HG02852 (cell line): ENCODE results near the gene CSTA.

Source experiments
- ATAC-seq: cut with Tn5 transposase; IDR thresholded peaks from one replicate; pipeline ENCODE4 v1.9.1; 2021; ENCODE audit warnings: mild to moderate bottlenecking, moderate library complexity; ENCODE audit not compliant: unreplicated experiment

Gene CSTA

DNA sequence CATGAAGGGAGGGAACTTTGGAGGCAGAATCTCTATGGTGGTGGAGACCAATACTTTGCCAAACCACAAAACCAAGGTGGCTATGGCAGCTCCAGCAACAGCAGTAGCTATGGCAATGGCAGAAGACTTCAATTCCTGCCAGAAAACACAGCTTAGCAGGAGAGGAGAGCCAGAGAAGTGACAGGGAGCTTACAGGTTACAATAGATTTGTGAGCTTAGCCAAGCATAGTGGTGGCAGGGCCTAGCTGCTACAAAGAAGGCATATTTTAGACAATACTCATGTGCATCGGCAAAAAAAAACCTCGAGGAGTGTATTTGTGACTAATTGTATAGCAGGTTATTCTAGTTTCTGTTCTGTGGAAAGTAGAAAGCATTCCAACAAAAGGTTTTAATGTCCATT lies 6.4 kb upstream of the CSTA start:
- no peak for ATAC-seq

DNA sequence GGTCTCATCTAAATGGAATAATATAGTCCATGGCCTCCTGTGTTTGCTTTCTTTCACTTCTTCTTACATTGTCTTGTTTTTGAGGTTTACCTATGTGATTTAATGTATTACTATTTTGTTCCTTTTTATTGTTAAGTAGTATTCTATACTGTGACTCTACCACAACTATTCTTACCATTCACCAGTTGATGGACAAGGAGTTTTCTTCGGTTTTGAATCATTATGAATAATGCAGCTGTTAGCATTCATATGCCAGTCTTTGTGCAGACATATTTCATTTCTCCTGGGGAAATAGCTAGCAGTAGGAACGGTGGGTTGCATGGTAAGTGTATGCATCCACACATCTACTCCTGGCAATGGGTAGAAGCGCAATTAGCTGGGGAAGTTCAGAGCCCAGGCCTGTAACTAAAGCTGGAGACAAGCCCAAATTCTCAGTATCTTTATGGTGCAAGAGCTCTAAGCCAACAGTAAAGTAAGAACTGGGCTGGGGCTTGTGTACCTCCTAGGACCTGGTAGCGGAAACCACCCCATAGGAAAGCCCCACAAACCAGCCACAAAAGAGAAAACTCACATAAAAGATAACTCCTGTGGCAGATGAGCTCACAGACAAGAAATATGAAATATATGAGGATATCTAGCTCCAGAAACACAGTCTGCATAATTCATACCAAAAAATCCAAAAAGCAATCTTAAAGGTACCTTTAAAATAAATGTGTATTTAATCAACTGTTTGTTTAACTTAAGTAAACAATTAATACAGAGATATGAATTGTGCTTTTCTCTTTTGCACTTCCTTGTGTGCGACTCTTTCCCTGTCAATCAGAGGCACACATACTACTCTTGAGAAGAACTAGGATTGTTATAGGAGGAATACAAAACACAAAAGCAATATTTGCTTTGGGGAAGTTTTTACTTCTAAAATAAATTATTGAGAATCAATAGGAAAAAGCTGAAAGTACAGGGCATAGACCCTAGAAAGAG lies 2.7 kb upstream of the CSTA start:
- ATAC-seq = peak; percentile 79

DNA sequence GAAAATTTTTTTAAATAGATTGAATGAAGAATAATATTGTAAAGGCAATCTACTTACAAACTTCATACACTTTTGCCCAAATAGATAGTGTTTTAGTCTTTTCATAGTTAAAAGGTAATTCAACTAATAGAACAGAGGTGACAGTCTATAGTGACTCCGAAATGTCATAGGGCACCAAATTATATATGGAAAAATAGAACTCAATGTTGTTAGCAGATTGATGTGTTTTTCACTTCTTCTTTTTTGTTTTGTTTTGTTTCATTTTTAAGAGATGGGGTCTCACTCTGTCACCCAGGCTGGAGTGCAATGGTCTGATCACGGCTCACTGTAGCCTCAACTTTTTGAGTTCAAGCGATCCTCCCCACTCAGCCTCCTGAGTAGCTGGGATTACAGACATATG lies 721 bp downstream of the CSTA start:
- no peak for ATAC-seq

DNA sequence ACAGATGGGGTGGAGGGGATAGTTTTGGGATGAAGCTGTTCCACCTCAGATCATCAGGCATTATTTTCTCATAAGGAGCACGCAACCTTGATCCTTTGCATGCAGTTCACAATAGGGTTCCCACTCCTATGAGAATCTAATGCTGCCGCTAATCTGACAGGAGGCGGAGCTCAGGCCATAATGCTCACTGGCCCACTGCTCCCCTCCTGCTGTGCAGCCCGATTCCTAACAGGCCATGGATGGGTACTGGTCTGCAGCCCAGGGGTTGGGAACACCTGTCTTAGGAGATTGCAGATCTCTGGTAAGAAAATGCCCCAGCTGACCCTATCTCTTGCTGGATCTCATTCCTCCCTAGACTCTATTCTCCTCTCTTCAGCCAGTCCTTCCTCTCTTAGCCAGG lies 6.8 kb downstream of the CSTA start:
- no peak for ATAC-seq

DNA sequence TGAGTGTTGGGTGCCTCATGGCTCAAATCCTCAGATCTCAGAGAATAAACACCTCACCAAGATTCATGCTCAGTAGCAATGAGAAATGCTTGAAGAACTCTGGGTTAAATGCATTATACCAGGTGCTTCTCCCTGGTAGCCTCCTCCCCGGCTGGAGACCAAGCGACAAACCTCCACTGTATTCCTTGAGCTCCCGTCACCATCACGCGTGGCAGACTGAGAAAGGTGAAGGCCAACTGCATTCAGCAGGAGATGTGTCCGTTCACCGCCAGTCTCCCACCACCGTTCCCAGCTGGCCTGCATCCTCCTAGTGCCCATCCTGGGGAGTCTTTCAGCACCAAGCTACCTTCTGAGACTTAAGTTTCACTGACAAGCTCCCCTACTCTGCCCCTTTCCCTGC lies 7.5 kb downstream of the CSTA start:
- ATAC-seq = no peak

DNA sequence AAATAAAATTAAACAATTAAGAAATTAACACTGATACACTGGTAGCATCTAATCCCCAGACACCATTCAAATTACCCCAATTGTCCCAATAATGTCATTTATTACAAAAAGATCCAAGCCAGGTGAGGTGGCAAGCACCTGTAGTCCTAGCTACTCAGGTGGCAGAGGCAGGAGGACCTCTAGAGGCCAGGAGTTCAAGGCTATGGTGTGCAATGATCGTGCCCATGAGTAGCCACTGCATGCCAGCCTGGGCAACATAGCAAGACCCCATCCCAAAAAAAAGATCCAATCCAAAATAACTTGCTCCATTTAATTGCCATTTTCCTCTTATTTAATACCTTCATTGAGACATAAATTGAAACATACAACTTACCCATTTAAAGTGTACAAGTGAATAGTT lies 17.8 kb downstream of the CSTA start:
- ATAC-seq = no peak

DNA sequence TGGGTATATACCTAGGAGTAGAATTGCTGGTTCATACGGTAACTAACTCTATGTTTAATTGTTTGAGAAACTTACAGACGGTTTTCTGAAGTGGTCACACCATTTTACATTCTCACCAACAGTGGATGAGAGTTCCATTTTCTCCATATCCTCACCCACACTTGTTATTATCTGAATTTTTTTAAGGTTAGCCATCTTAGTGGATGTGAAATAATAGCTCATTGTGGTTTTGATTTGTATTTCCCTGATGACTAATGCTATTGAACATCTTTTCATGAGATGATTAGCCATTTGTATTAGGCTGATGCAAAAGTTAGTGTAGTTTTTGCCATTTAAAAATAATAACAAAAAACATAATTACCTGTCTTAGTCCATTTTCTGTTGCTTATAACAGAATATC lies 18.6 kb downstream of the CSTA start:
- ATAC-seq = no peak

DNA sequence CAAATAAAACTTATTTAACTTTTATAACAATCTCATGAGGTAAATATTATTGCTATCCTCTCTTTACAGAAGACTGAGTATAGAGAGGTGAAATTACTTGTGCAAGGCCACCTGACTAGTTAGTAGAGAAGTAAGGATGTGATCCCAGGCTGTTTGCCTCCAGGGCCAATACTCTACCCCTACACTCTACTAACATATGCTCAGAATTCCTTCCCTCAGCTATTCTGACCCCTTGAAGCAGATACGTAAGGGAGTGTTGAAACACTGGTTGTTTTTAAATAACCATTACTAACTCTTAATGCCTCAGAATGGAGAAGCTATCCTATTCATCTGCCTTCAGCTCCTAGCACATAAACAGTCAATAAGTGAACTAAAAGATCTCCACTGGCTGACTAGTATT lies 24.1 kb downstream of the CSTA start:
- no peak for ATAC-seq

DNA sequence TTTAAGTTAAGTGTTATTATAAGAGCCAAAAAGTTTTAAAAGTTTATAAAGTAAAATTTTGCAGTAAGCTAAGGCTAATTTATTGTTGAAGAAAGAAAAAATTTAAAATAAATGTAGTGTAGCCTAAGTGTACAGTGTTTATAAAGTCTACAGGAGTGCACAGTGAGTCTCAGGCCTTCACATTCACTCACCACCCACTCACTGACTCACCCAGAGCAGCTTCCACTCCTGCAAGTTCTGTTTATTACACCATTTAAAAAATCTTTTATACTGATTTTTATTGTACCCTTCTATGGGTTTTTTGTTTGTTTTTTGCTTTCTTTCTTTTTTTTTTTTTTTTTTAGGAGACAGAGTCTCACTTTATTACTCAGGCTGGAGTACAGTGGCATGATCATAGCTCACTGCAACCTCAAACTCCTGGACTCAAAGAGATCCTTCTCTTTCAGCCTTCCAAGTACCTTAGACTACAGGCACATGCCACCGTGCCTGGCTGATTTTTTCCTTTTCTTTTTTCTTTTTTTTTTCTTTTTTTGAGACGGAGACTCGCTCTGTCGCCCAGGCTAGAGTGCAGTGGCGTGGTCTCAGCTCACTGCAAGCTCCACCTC lies 25.9 kb downstream of the CSTA start:
- no peak for ATAC-seq

DNA sequence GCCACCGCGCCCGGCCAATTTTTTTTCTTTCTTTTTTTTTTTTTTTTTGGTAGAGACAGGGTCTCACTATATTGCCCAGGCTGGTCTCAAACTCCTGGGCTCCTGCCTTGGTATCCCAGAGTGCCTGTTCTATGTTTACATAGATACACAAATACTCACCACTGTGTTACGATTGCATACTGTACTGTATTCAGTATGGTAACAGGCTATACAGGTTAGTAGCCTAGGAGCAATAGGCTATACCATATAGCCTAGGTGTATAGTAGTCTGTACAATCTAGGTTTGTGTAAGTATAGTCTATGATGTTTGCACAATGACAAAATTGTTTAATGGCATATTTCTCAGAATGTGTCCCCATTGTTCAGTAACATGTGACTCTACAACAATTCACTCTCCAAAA lies 26.6 kb downstream of the CSTA start:
- no peak for ATAC-seq

DNA sequence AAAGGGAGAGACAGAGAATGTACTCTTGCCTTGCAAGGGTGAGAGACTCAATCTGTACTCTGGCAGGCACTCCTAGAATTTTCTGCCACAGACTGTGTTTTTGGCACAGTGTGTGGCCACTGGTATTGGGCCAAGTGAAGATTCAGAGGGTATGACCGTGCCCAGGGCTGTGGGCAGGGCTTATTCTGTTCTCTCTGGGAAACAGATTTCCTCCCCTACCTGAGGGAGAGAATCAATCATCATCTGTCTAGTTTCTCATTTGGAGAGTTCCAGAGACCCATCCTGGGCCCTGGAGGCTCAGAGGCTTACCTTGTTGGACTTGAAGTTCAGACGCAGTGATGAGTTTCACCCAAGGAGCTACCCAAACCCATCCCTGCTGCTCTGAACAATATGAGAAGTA lies 28.2 kb downstream of the CSTA start:
- no peak for ATAC-seq

DNA sequence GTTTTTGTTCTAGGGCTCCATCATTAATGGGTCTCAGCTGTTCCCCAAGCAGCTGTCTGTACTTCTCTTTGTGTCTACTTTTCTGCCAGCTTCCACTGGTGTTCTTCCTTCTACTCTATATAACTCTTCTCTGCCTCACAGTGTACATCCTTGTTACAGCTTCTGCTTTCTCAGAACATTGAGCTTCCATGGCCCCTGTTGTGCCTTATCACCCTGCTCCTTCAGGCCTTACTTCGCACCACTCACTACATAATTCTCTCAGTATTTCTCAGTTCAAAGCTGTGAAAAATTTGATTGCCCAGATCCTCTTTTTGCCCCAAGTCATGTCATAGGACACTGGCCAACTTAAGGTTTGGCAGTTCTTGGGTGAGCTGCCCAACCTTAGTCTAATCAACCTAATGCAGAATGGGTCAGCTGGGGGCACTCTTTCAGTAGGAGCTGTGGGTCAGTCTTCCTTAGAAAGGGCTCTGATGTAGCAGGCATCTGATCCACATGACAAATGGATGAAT lies 28.9 kb downstream of the CSTA start:
- ATAC-seq = no peak

DNA sequence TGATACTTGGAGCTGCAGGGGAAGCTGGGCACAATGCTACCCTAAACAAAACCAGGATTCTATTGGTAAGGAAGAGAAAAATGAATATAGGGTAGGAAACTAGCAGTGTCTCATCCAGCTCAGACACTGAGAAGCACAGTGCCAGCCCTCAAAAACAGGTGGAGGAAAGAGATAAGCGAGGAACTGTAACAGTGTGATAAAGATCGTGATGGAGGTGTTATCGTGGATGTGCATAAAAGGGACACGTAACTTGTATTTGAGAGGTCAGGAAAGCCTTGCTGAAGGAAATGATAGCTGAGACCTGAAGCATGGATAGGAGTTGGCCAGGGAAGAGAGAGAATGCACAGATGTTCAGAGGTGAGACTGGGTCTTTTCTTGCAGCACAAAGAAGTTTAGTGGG lies 30.6 kb downstream of the CSTA start:
- no peak for ATAC-seq

DNA sequence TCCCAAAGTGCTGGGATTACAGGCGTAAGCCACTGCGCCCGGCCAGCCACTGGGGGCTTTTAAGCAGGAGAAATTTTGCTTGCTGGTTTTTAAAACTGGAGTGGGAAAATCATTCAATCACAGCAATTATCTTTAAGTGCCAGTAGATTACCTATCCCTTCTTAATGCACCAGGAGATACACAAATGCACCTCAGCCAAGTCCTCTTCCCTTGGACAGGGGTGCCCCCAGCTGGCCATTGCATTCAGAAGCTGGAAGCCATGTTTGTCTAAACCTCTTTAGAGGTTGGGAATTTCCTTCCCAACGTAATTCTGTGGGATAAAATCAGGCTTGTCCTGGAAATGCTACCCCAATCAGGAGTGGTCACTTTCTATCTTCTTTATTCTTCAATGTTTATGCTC lies 31.4 kb downstream of the CSTA start:
- no peak for ATAC-seq

DNA sequence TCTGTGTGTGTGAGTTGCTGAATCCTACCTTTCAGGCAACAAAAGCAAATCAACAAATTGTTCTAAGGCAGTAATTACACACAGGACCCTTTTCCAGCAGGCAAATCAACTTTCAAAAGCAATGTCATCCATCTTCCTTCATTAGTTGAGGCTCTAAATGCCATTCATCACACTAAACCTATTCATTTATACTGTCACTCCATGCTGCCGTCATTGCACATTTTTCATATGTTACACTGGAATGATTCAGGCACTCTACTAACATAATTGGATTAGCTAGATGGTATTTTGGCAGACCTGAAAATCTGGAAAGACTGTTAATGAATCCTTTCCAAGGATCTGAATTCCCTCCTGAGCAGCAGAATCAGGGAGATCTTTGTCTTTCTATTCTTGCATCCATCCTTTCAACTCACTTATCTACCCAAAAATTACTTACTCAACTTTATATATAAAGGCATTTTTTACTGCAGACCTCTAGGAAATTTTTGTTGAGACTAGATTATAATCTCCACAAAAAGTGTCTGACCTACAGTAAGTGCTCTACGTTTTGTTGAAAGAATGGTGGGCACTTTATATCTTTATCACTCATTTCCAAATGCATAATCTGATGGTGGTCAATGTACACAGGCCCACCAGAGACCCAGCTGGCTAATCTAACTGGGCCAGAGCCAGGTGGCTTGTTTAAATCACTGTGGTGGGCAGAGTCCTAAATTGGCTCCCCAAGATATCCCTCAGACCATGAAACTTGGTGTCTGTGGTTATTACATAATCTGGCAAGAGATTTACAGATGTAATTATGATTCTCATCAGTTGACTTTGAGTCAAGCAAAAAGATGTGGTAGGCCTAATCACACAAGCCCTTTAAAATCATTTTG lies 33.0 kb downstream of the CSTA start:
- ATAC-seq = no peak

DNA sequence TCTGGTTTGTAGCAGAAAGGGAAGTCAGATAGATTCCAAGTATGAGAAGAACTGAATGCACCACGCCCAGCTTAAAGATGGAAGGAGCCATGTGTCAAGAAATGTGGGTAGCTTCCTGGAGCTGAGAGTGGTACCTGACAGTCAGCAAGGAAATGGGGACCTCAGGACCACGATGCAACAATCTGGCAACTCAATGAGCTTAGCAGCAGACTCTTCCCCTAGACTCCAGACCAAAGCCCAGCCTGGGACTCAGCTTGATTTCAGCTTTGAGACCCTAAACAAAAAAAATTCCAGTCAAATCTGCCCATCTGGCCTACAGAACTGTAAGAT lies 33.6 kb downstream of the CSTA start:
- ATAC-seq = no peak

DNA sequence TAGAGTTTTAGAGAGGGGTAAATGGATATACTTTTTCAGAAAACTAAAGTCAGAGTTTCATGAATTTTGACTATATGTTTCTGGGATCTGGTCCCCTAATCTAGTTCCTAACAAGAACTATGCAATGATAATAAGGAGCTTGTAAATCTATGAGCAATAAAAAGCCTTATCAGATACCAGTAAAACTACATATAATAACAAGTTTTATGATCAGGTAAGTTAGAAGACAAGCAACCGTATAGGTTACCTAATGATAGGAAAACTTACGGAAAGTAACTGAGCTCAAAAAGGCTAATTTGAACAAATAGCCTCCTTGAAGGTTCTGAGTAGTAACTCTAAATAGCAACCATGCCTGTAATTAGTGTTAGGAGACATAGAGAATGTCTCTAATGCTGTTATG lies 37.0 kb downstream of the CSTA start:
- ATAC-seq = no peak

DNA sequence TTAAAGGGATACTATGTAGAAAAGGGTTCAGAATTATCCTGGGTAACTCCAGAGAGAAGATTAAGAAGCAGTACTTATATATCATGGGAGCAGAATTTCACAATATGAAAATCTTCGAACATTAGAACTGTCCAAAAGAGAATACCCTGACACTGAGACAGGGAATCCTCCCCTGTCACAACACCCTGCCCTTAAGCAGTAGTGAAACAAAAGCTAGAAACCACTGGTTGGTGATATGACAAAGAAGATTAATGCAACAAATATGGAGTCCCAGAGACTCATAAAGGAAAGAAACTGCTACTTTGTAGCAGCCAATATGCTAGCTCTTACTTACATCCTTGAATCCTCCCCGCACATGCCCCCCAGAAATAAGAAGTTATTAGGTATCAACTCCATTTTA lies 39.4 kb downstream of the CSTA start:
- no peak for ATAC-seq

DNA sequence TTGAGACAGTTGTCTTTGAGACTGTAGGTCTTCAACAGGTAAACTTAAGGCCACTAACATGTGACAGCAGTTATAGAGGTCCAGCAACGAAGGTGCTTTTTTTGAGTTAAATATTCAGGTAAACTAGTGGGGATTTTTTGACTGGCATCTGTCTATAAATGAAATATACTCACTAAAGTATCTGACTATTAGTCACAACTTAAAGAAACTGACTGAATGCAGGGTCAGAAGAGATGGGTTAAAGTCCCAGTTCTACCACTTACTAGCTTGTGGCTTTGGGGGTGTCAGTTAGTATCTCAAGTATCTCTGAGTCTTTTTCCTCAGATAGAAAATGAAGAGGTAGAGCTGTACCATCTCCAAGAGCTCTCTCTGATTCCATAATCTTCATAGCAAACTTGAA lies 40.0 kb downstream of the CSTA start:
- peak; percentile 49 for ATAC-seq

DNA sequence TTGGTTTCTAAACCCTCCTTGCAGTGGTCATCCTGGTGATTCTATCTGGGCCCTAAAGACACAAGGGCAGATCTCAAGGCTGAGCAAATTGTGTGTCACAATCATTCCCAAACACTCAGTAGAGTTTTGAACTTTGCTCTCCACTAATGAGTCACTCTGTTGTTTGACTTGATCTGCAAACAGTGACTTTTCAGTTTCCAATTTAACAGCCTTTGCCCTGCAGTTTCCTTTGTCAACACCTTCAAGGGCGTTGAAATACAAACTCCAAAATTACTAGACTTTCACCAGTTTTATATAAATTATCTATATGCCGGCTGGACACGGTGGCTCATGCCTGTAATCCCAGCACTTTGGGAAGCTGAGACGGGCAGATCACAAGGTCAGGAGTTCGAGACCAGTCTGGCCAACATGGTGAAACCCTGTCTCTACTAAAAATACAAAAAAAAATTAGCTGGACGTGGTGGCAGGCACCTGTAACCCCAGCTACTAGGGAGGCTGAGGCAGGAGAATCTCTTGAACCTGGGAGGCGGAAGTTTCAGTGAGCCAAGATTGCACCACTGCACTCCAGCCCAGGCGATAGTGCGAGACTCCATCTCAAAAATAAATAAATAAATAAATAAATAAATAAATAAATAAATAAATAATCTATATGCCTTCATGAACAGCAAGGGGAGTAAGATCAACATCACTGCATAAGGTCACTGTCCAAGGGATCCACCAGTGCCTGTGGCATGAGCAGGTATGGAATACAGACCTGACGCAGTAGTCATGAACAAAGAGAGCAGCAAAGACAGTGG lies 40.7 kb downstream of the CSTA start:
- ATAC-seq = peak; percentile 86

DNA sequence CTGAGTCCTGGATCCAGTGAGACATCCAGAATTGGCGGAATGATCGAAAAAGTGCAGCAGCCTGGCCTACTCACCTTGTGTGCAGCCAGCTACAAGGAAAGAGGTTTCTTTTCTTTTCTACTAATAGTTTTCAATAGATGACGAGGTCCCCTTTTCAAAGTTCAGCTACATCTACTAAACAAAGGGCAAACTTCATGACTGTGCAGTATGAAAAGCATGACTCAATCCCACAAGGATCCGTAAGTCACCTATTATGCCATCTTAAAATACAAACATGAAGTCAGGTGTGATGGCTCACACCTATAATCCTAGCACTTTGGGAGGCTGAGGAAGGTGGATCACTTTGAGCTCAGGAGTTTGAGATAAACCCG lies 41.3 kb downstream of the CSTA start:
- no peak for ATAC-seq
